Hepatocyte (in vitro differentiated cells): ENCODE results near the gene DSG1. TPM values are rescaled to one million over a fixed set of nuclear protein-coding genes. Genes with fewer than 3 reads are reported as not detected.
A peak's percentile ranks its signal among the peaks of the same experiment; 100 is the strongest.

Experiments used
- DNase-seq: peaks from one replicate; pipeline ENCODE4 v3.0.0-alpha.2; 2016; ENCODE audit warnings: low spot score
- H2AFZ ChIP-seq: fragments of 200-600 bp; sonication (generic); 2 replicates; pipeline ENCODE4 v1.6.0; 2016; ENCODE audit warnings: antibody characterized with exemption, mild to moderate bottlenecking
- H3K27ac ChIP-seq: fragments of 200-600 bp; sonication (generic); 2 replicates; pipeline ENCODE4 v1.5.1; 2016; ENCODE audit warnings: mild to moderate bottlenecking
- H3K27me3 ChIP-seq: fragments of 200-600 bp; sonication (generic); 2 replicates; pipeline ENCODE4 v1.6.1; 2016
- H3K36me3 ChIP-seq: fragments of 200-600 bp; sonication (generic); replicated peaks from 2 replicates; pipeline ENCODE4 v1.5.1; 2016; ENCODE audit warnings: low read depth; ENCODE audit not compliant: insufficient read depth
- H3K4me1 ChIP-seq: fragments of 200-600 bp; sonication (generic); 2 replicates; pipeline ENCODE4 v1.5.1; 2016; ENCODE audit warnings: mild to moderate bottlenecking, moderate library complexity; ENCODE audit not compliant: insufficient read depth
- H3K4me2 ChIP-seq: fragments of 200-600 bp; sonication (generic); 2 replicates; pipeline ENCODE4 v1.6.0; 2016
- H3K4me3 ChIP-seq: fragments of 200-600 bp; sonication (generic); 2 replicates; pipeline ENCODE4 v1.5.1; 2016; ENCODE audit warnings: mild to moderate bottlenecking
- H3K79me2 ChIP-seq: fragments of 200-600 bp; sonication (generic); 2 replicates; pipeline ENCODE4 v1.6.0; 2017; ENCODE audit warnings: mild to moderate bottlenecking
- H3K9me2 ChIP-seq: fragments of 200-600 bp; sonication (generic); replicated peaks from 2 replicates; pipeline ENCODE4 v1.6.0; 2017; ENCODE audit warnings: mild to moderate bottlenecking; ENCODE audit not compliant: insufficient read depth
- H3K9me3 ChIP-seq: fragments of 200-600 bp; sonication (generic); 2 replicates; pipeline ENCODE4 v1.5.1; 2016; ENCODE audit warnings: low read depth, mild to moderate bottlenecking
- H4K20me1 ChIP-seq: fragments of 200-600 bp; sonication (generic); 2 replicates; pipeline ENCODE4 v1.6.0; 2016; ENCODE audit warnings: mild to moderate bottlenecking; ENCODE audit not compliant: insufficient read depth, poor library complexity, severe bottlenecking
- EZH2 ChIP-seq: fragments of 200-600 bp; sonication (generic); IDR thresholded peaks from 2 replicates; pipeline ENCODE4 v1.6.1; 2016; ENCODE audit warnings: antibody characterized with exemption, mild to moderate bottlenecking, borderline replicate concordance
- EZH2phosphoT487 ChIP-seq: fragments of 200-600 bp; sonication (generic); IDR thresholded peaks from one replicate; pipeline ENCODE4 v1.6.1; 2018; ENCODE audit warnings: antibody characterized with exemption, mild to moderate bottlenecking, low read depth, moderate library complexity; ENCODE audit not compliant: unreplicated experiment, severe bottlenecking
- WGBS: methylation state at CpG from one replicate; pipeline ENCODE4 v1.1.6; 2016; ENCODE audit warnings: low lambda C conversion rate; ENCODE audit errors: missing lambda C conversion rate; 5-methylcytosine and 5-hydroxymethylcytosine counted together
- polyA plus RNA-seq: library from polyadenylated mRNA; unstranded; fragments of >200 nt; fragmentation: Nextera tagmentation; extraction: Ambion mirVana; gene quantifications from 2 replicates; pipeline ENCODE4 v1.2.1, GENCODE V29; 2016
- total RNA-seq: library from RNA; depleted of rRNA; stranded (reverse); fragments of >200 nt; gene quantifications from 2 replicates; pipeline ENCODE4 v1.2.3, GENCODE V29; 2014
- TF ChIP-seq, protein P1 (sequence below): fragments of 200-600 bp; sonication (generic); IDR thresholded peaks from 2 replicates; pipeline ENCODE4 v1.5.1; 2016; ENCODE audit warnings: antibody characterized with exemption, mild to moderate bottlenecking; ENCODE audit not compliant: poor library complexity

The DSG1 gene
- total and polyA plus RNA-seq, 2 experiments from 2014 or later, result 0.65 to 0.70 TPM

DNA sequence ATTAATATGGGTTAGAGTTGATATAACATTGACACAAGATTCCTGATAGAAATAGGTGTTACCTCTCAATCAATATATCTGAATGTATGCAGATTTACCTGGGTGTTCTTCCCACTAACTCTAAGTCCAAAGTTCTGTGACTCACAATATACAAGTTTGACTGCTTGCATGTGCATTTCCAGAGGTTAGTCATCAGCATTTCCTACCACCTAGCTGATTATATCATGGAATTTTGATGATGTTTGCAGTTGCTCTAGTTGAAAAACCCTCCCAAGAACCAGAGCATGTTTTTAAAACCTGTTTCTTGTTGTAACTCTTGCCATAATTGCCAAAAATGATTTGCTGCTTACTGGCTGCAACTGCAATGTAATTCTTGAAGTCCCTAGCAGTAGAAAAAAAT lies 15.0 kb upstream of the DSG1 start:
- H3K27ac ChIP-seq, result peak overlapping the region; percentile 55
- DNase-seq, result peak; percentile 59
- H3K36me3 ChIP-seq, result no peaks in the 10 kb centered on the region
- no peaks in the 10 kb centered on the region for H3K79me2 ChIP-seq
- H3K9me2 ChIP-seq, result no peaks in the 10 kb centered on the region
- no peak overlapping the region for H3K4me2 ChIP-seq
- H4K20me1 ChIP-seq, result no peaks in the 10 kb centered on the region
- no peak overlapping the region for H2AFZ ChIP-seq
- peaks cover 2% of the 10 kb centered on the region for H3K4me1 ChIP-seq
- H3K9me3 ChIP-seq, result no peaks in the 10 kb centered on the region
- H3K27me3 ChIP-seq, result no peaks in the 10 kb centered on the region
- TF ChIP-seq, protein P1, sequence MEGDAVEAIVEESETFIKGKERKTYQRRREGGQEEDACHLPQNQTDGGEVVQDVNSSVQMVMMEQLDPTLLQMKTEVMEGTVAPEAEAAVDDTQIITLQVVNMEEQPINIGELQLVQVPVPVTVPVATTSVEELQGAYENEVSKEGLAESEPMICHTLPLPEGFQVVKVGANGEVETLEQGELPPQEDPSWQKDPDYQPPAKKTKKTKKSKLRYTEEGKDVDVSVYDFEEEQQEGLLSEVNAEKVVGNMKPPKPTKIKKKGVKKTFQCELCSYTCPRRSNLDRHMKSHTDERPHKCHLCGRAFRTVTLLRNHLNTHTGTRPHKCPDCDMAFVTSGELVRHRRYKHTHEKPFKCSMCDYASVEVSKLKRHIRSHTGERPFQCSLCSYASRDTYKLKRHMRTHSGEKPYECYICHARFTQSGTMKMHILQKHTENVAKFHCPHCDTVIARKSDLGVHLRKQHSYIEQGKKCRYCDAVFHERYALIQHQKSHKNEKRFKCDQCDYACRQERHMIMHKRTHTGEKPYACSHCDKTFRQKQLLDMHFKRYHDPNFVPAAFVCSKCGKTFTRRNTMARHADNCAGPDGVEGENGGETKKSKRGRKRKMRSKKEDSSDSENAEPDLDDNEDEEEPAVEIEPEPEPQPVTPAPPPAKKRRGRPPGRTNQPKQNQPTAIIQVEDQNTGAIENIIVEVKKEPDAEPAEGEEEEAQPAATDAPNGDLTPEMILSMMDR, result no peak
- no peak for TF ChIP-seq EZH2phosphoT487
- no peak for TF ChIP-seq EZH2
- H3K4me3 ChIP-seq, result no peak overlapping the region

DNA sequence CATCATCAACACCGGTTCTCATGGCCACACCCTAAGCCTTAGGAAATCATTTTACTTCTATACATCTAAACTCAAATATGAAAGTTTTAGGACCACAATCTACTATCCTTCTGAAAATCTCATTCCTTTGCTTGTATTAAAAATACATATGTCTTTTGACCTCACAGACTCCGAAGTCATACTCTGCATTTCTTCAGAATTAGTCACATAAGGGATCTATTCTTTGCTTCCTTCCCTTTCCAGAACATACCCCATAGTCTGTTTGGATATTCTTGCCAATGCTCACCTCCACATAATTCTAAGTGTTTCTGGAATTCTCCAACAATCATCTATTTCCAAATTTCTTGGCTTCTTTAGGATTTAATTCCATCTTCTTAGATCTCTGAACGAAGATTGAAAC lies 14.2 kb upstream of the DSG1 start:
- Histone ChIP-seq H3K27me3 (no peaks in the 10 kb centered on the region), H4K20me1 (no peaks in the 10 kb centered on the region), H3K4me2 (no peak overlapping the region), H3K79me2 (no peaks in the 10 kb centered on the region), H3K4me1 (peaks cover 2% of the 10 kb centered on the region), H3K36me3 (no peaks in the 10 kb centered on the region), H3K9me2 (no peaks in the 10 kb centered on the region), H2AFZ (no peak overlapping the region), H3K27ac (peak overlapping the region; percentile 55), H3K4me3 (no peak overlapping the region), H3K9me3 (no peaks in the 10 kb centered on the region)
- WGBS, result 86% methylated on average over 3 of the region's 3 CpGs
- DNase-seq, result no peak
- TF ChIP-seq EZH2 (no peak), EZH2phosphoT487 (no peak)
- TF ChIP-seq, protein P1, result no peak

DNA sequence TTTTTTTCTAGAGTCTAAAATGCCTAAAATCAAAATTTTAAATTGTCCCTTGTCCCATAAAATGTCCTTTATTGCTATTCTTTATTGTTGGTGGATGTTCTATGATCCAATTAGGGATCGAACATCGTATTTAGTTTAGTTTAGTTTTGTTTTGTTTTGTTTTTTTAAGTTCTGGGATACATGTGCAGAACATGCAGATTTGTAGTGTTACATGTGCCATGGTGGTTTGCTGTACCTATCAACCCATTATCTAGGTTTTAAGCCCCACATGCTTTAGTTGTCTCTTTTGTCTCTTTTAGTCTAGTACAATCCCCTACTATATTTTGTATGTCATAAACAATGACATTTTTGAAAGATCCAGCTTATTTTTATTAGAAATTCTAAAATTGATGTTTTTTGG lies 8.8 kb upstream of the DSG1 start:
- DNase-seq, result no peak
- H4K20me1 ChIP-seq, result no peaks in the 10 kb centered on the region
- no peaks in the 10 kb centered on the region for H3K27me3 ChIP-seq
- no peaks in the 10 kb centered on the region for H3K79me2 ChIP-seq
- no peak overlapping the region for H3K27ac ChIP-seq
- H3K4me2 ChIP-seq, result no peak overlapping the region
- TF ChIP-seq EZH2phosphoT487, result no peak
- TF ChIP-seq, protein P1, result no peak
- TF ChIP-seq EZH2, result no peak
- no peaks in the 10 kb centered on the region for H3K9me3 ChIP-seq
- H2AFZ ChIP-seq, result no peak overlapping the region
- no peaks in the 10 kb centered on the region for H3K36me3 ChIP-seq
- no peaks in the 10 kb centered on the region for H3K9me2 ChIP-seq
- 95% methylated on average over 2 of the region's 2 CpGs for WGBS
- H3K4me3 ChIP-seq, result no peak overlapping the region
- H3K4me1 ChIP-seq, result no peaks in the 10 kb centered on the region

DNA sequence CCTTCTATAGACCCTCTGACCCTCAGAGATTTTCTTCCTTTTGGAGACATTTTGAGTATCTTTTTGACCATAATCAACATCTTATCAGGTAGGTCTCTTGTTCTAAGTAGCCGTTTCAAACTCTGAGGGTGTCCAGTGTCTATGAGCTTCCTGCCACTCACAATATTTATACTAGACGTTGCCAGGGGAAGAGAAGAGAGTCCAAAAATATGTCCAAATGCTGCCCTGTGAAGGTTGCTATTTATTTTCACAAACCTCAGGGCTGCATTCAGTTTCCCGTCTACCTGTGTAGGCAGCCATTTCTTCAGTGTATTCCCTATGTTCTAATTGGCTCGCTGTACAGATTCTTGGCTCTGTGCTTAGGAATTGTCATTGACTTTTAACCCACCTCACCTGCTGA lies 986 bp upstream of the DSG1 start:
- Histone ChIP-seq H4K20me1 (no peaks in the 10 kb centered on the region), H3K4me1 (no peaks in the 10 kb centered on the region), H3K79me2 (no peaks in the 10 kb centered on the region), H3K9me3 (no peaks in the 10 kb centered on the region), H3K27me3 (no peaks in the 10 kb centered on the region), H3K36me3 (no peaks in the 10 kb centered on the region), H3K27ac (no peak overlapping the region), H3K4me3 (no peak overlapping the region), H2AFZ (no peak overlapping the region), H3K9me2 (no peaks in the 10 kb centered on the region), H3K4me2 (no peak overlapping the region)
- TF ChIP-seq, protein P1, result no peak
- TF ChIP-seq EZH2phosphoT487 (no peak), EZH2 (no peak)
- no peak for DNase-seq
- 85% methylated on average over 4 of the region's 4 CpGs for WGBS
